Dedifferentiated amniotic fluid mesenchymal stem cell (primary cell): Measurements from ENCODE around the gene DAPK1.

ENCODE experiments used
- DNase-seq: peaks from one replicate; pipeline ENCODE4 v3.0.0-alpha.2; 2016; ENCODE audit errors: extremely low spot score

Gene DAPK1

GRCh38 chr9:87497604-87498045 is at the start of gene DAPK1:
Gene DAPK1, plus strand, starts transcription at chr9:87497867. Its CDS starts 1,211 bp downstream, at chr9:87499078.
- DNase-seq, result no peak

DNA sequence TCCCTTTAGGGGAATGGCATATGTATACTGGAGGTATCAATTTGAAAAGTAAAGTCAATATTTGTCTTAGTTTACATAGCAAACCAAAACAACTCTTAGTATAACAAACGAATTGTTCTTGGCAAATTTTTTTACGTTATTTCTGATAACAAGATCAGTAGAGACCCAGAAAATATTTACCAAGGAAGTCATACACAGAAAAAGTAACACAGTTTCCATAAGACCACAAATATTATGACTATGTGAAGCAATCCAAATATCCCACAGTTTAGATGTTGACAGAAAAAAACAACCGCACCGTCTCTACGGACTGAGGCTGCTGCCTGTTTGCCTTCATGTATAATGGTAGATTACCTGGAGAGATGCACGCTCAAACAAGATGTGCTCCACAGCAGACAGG is 46.5 kb upstream of the DAPK1 start:
- DNase-seq, result no peak

GRCh38 chr9:87455407-87455806 is 42.3 kb upstream of the DAPK1 start:
- no peak for DNase-seq

- no peak for DNase-seq
These were observed 36.4 kb upstream of the DAPK1 start for GRCh38 chr9:87461256-87461655.

- peak; percentile 17 for DNase-seq
These were observed 33.3 kb upstream of the DAPK1 start for GRCh38 chr9:87464110-87464991.

DNA sequence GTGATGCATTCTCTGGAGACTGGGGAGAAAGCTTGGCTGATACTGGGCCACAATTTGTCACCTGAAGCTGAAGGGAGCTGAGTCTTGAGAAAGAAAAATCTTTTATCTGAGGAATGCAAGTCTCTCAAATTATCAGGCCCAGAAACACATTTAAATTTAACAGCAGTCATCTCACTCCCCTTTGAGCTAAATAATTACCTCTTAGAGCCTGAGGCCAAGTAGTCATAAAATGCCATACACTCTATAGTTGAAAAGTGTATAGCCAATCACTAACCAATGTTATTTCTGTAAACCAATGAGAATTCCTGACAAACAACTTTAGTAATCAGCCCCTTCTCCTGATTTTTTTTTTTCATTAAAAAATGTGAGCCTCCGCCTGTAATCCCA is 32.7 kb upstream of the DAPK1 start:
- DNase-seq, result no peak

- DNase-seq, result no peak
These were observed 31.9 kb upstream of the DAPK1 start for GRCh38 chr9:87465816-87466215.

- DNase-seq, result no peak
These were observed 30.5 kb upstream of the DAPK1 start for GRCh38 chr9:87467187-87467586.

GRCh38 chr9:87469793-87470465 is 27.7 kb upstream of the DAPK1 start:
- no peak for DNase-seq

- no peak for DNase-seq
These were observed 25.9 kb upstream of the DAPK1 start for GRCh38 chr9:87471746-87472145.

DNA sequence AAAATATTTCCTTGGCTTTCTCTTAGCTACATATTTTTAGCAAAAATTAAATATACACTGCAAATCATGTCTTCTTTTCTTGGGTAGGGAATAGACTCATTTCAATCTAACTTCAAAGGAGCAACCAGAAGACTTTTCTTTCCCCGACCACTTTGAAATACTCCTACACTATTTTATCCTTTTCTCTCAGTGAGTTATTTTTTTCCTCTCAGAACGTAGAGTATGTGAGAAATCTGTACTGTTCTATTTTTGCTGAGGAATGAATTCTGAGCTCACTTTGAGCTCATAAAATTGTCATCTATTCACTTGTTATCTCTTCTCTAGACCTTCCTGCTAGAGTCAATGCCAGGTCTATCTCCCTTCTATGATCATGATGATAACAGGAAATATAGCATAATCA is 22.2 kb upstream of the DAPK1 start:
- DNase-seq, result no peak

DNA sequence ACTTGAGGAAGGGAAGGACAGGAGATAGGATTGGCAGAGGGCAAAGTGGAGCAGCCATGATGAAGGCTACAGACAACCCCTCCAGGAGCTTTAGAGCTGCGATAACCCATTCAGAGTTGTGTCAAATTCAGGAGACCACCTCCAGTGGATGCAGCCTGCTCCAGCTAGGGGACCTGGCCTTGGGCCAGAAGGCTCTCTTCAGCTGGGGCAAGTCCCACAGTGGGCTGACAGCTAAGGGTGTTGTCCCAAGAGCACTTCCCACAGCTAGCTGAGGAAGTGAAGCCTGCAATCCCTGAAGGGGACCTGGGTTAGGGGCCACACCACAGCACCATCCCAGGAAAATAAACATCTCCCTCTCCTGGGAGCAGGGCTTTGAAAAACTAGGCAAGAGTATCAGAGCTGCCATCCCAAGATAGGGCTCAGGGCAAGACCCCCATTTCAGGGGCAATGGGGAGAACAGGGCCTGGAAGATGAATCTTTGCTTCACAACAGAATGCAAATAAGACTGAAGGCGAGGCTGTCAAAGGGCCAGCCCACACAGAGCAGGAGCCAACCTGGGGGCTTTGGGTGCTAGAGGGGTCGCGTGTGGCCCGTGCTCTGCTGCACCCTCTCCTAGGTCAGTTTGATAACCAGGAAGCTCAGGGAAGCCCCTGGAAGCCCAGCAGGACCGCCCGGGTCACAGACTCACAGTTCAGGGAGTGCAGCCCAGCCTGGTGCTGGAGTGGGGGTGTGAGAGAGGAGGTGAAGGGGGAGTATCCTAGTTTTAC is 19.3 kb upstream of the DAPK1 start:
- DNase-seq, result no peak

DNA sequence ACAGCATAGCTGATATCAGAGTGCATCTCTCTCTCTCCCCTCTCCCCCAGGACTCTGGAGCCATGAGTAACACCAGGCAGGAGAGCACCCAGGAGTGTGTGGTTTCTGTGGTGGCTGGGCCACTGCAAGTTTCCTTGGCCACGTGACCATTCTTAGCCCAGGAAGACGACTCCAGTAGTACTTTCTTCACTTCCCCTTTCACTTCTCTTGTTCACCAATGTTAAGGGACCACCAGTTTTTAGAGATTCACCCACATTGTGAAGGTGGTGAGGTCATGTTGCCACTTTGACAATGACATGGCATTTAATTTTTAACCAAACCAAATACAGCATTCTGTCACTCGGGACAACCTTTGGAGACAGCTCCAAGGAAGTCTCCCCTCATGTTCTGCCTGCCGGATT is 17.9 kb upstream of the DAPK1 start:
- no peak for DNase-seq

DNA sequence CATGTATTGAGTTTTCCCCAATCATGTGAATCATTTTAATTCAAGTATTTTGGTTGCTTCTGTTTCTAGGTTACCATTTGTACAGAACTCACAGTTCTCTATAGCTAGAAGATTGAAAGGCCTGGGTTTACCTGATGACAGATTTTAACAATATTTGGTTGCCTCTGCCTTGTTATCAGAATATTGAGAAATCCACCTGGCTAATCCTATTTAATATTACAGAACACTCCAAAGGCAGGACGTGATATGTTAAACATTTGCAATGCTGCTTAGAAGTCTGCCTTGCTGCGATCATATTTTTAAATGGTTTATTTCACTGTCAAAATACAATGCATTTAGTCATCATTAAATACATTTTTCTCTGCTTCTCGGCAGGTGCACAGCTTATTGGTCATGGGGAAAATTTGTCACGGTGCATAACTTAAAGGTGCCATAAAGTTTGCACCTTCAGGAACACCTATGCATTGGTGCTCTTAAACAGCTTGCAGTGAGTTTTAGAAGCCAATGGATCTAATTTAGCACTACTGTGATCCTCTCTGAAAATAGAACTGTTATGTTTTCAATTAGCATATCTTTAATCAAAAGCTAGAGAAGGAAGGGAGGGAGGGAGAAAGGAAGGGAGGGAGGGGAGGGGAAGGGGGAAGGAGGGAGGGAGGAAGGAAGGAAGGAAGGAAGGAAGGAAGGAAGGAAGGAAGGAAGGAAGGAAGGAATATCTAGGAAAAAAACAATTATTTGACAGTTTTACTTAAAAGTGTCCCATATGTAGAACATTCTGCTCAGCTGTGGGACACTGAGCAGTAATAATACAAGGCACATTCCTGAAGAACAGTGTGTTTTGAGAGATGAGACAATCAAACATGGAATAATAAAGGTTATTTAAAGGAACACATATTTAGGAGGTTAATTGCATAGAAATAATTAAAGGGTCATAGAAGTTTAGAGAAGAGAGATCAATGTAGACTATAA is 15.5 kb upstream of the DAPK1 start:
- no peak for DNase-seq

DNA sequence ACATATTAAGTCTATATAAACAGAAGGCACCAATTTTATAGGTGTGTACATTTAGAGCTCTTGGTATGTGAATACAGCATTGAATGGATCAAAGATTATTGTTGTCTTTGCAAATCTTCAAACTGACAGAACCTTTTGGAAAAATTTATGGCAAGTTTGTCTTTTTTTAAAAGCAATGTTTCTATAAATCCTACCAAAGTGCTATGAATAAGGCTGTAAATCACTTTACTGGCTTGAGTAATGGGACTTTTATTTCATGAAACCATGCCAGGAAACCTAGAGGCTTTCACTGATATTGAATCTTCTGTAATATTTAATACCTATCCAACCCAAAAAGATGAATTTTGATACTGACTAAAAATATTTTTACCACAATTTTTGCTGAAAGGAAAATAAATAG is 7.4 kb upstream of the DAPK1 start:
- DNase-seq, result no peak

GRCh38 chr9:87490907-87491306 is 6.8 kb upstream of the DAPK1 start:
- DNase-seq, result no peak

- no peak for DNase-seq
These were observed 6.1 kb upstream of the DAPK1 start for GRCh38 chr9:87491523-87491922.

- no peak for DNase-seq
These were observed 5.0 kb upstream of the DAPK1 start for GRCh38 chr9:87492642-87493041.

GRCh38 chr9:87494970-87495471 is 2.6 kb upstream of the DAPK1 start:
- peak; percentile 48 for DNase-seq

DNA sequence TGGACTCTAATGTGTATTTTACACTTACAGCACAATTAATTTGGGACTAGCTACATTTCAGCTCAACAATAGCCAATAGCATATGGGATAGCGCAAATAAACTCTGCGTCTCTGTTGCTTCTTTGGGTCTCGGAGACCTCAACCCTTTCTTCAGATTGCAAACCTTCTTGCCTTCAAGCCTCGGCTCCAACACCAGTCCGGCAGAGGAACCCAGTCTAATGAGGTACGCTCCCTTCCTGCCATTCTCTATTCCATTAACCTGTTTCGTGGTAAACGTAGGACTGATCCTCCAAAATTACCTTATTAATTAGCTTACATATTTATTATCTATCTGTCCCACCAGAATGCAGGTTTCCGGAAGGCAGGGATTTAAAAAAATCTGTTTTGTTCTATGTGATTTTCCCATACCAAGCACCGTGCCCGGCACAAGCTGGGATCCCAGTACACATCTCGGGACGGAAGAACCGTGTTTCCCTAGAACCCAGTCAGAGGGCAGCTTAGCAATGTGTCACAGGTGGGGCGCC is 525 bp upstream of the DAPK1 start:
- no peak for DNase-seq
